Measurements from ENCODE around the gene PRKCE.
A peak's percentile ranks its signal among the peaks of the same experiment; 100 is the strongest.

PRKCE gene

DNA sequence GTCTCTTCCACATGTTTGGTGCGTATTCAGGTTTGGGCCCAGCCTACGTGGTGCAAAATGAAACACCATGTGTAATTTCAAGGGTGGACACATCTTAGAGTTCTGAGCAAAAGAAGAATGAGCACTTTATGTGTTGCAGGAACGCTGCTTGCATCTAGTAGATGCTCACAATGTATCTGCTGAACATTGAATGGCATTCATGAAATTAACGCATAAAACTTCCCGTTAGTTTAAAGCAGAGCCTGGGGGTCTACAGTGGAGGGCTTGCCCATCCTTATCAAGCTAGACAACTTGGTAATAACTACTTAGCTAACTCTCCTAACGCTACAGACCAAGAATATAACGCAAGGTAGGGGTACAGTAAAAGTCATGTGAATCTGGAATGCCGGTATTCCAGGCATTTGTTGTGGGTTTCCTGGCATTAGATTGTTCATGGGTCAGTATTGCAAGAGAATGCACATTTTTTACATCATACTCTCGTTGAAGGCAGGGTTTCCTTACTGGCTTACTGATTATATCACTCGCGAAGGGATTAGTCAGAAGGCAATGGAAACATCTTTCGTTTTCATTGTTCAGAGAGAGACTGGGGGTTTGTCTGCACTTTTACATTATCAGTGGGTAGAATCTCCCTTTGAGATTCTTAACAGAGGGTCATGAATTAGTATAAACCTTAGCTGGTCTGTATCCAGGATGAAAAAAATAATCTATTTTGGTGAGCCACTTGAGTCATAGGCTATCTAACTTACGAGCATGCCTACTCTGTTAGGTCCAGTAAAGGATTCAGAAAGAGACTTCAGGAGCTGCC, 416.2 kb downstream of the PRKCE start:
- no peak for DNase-seq

- DNase-seq: no peak
Measured at GRCh38 chr2:46068636-46069035, 417.2 kb downstream of the PRKCE start.

GRCh38 chr2:46071074-46071473, 419.6 kb downstream of the PRKCE start:
- no peak for DNase-seq

- DNase-seq: no peak
Measured at GRCh38 chr2:46072101-46072820, 420.8 kb downstream of the PRKCE start.

DNA sequence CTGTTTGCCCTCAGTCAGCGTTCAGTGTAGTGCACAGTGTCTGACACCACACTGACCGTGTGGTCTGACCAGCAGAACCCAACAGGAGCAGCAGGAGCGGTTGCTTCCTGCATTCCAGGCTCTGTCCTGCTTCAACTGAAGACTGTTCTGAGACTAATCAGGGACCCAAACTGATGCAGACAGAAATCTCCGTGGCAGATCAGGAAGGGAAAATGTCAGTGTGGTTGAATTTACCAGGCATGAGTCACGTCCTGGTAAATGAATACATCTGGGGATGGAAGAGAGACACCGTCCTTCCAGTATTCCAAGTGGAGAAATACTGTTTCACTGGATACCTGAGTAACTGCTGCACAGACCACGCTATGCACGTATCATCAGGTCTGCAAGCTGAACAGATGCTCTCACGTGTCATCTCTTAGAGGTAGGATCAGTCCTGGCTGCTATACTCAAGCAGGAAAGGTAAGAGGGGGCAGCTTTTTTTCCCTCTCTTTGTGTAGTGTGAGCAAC, 422.1 kb downstream of the PRKCE start:
- DNase-seq: no peak

- DNase-seq: no peak
Measured at GRCh38 chr2:46074501-46074900, 423.0 kb downstream of the PRKCE start.

- DNase-seq: no peak
Measured at GRCh38 chr2:46075848-46076247, 424.4 kb downstream of the PRKCE start.

DNA sequence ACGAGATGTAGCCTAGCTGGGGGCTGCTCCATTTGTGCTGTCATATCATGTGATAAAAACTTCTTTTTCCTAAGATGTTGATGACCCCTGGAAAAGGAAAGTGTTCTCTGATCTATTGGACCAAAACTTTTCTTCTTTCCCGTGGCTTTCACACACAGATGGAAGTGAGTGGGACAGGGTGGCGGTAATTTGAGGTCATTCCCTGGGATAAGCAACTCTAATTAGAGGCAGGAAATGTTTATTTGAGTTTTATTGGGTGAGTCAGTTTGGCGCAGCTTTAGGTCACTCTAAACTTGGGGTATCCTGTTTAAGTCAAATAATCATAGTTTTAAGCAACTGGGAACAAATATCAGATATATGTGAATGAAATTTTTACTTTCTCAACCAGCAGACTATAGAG, 424.8 kb downstream of the PRKCE start:
- no peak for DNase-seq

GRCh38 chr2:46076875-46077274, 425.4 kb downstream of the PRKCE start:
- DNase-seq: no peak

GRCh38 chr2:46077522-46078107, 426.1 kb downstream of the PRKCE start:
- no peak for DNase-seq

DNA sequence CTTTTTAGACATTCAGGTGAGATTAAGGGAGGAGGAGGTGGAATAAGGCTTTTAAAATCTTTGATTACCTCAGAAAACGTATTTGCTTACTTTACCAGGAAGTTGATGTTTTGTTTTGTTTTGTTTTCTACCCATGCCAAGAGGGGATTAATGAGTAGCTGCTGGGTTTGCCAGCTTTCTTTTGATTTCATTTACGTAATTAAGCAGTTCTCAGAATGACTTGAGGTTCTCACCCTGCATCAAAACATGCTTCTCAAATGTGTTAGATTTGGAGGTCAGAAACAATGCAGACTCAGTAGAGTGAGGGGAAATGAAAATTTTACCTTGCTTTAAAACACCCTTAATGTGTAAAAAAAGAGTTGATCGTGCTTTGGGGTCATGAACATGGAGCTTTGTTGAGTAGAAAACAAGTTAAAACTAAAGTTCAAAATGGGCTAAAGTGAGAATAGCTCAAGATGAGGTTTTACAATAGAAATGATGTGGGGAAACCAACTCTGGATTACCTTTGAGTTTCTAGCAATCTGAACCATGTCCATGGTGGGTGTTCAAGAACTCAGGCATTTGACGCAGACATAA, 428.6 kb downstream of the PRKCE start:
- no peak for DNase-seq

DNA sequence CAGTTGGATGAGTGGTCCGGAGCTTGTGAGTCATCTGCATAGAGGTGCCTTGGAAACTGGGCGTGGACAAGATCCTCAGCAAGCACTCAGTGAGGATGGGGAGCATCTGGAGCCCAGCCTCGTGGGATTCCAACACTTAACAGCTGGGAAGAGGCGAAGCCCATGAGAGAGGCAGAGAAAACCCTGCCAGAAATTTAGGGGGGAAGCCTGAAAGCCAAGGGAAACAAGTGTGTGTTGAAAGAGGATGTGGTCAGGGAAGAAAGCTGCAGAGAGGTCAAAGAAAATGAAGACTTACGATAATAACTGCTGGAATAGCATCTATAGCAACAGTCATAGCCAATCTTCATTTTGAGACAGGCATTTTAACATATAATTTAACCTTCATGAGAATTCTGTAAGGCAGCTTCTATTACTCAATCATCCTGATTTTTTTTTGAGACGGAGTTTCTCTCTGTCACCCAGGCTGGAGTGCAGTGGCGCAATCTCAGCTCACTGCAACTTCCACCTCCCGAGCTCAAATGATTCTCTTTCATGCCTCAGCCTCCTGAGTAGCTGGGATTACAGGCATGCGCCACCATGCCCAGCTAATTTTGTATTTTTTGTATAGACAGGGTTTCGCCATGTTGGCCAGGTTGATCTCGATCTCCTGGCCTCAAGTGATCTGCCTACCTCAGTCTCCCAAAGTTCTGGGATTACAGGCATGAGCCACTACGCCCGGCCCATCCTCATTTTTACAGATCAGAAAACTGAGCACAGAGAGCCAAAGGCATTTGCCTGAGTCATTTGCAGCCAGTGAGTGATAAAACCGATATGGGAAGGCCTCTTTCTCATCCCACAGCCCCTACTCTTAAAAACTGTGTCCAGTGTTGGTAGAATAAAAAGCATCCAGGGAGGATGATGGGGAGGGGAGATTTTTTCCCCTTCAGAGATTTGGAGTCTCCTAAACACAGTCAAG, 431.3 kb downstream of the PRKCE start:
- DNase-seq: no peak

DNA sequence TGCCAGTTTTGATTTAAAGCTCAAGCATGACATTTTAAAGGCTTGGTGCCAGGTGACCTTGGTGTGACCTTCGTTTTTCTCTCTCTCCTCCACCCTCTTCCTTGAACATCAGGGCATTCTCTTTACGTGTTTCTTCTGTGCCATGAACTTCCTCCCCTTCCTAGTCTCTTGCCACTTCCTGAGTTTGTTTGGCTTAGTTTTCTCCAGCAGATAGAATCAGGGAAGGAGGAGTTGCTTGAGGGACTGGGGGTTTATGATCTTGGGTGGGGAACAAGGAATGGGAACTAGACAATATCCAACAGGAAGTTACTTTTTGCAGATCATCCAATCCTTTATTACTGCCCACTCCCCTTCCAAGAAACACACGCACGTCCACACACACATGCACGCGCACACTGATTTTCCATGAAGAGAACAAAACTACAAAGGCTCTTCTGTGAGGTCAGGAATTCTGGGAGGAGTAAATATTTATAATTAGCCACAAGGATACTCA, 435.1 kb downstream of the PRKCE start:
- DNase-seq: no peak

DNA sequence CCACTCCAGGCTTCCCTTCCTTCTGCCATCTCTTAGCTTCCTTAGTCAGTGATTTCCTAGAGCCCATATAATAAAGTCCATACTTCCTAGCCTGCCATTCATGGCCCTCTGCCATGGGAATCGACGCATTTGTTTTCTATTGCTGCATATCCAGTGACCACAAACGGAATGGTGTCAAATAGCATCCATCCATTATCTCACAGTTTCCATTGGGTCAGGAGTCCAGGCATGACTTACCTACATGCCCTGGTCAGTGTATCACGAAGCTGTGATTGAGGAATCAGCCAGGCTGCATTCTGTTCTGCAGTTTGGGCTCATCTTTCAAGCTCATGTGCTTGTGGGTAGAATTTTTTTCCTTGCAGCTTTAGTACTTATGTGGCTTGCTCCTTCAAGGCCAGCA, 436.0 kb downstream of the PRKCE start:
- no peak for DNase-seq

DNA sequence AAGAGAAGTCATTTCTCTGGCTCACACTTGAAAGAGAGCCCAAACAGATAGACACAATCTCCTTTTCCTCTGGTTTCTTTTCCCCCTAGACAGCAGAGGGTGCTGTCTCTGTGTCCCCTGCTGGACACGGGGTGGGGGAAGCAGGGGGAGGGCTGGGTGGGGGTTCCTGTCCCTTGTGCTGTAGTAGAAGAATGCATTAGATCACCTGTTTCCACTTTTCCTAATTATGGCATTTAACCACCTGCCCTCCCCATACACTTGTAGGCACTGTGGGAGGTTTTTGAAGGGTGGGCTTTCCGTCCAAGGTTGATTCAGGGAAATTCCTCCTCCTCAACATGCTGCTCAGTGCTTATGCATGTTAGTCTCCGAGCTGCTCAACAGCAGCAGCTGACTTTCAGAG, 439.5 kb downstream of the PRKCE start:
- no peak for DNase-seq

DNA sequence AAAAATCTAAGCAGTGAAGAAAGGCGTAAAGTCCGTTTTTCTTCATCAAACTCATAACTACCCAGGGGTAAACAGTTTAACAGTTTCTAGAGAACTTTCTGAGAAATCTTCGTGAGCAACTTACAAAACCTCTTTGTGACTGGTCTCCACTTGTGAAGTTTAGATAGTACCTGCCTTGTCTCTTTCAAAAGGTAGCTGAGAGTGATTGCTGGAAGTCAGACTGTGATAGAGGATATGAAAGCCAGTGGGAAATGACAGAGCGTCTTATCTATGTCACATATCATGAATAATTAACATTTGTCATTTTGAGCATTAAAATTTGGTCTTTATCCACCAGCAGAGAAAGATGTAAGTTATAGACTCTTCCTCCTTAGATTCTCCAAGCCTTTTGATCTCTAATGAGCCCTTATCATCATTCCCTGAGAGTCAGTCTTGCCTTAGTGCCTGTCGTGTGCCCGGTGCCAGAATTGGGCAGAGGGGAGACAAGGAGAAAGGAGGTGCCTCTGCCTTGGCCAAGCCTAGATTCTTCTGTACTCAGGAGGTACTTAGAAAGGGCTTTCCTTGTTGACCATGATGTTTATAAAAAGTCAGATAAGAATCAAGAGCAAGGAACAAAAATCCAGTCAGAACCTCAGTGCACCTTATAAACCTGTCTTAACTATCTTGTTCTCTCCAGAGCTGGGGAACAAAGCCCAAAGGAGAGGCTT, 440.6 kb downstream of the PRKCE start:
- DNase-seq: no peak

DNA sequence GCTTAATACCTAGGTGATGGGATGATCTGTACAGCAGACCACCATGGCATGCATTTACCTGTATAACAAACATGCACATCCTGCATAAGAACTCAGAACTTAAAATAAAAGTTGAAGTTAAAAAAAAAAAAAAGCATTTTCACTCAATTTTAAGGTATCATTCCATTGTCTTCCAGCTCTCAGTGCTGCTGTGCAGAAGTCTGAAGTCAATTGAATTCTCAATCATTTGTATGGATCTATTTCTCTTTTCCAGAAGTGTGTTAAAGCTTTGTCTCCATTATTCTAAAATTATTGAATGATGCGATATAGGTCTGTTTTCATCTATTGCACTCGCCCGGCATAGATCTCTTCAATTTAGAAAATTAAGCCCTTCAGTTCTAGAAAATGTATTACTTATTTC, 443.2 kb downstream of the PRKCE start:
- no peak for DNase-seq

DNA sequence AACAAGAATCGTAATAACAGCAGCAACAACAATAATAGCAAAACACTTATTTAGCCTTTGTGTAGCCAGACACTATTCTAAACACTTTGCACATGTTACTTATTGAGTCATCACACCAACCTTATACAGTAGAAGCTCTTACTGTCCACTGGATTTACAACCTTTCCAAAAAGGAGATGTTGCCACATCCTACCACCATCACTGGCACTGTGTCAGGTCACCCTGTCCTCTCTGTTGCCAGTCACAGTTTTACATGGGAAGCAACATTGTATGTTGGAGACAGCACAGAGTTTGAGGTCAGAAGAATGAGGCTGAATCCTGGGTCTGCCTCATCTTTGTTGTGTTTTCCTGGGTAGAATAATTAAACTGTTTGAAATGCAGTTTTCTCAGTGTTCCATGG, 444.4 kb downstream of the PRKCE start:
- no peak for DNase-seq

DNA sequence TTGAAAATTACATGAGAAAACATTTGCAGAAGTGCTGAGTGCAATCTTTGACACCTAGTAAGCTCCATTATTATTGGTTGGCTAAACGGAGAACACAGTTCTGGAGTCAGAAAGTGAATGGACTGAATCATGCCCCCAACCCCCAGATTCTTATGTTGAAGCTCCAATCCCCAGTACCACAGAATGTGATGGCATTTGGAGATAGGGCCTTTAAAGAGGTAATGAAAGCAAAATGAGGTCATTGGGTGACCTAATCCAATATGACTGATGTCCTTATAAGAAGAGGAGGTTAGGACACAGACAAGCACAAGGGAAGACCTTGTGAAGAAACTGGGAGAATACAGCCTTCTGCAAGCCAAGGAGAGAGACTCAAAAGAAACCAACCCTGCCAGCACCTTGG, 444.8 kb downstream of the PRKCE start:
- no peak for DNase-seq

DNA sequence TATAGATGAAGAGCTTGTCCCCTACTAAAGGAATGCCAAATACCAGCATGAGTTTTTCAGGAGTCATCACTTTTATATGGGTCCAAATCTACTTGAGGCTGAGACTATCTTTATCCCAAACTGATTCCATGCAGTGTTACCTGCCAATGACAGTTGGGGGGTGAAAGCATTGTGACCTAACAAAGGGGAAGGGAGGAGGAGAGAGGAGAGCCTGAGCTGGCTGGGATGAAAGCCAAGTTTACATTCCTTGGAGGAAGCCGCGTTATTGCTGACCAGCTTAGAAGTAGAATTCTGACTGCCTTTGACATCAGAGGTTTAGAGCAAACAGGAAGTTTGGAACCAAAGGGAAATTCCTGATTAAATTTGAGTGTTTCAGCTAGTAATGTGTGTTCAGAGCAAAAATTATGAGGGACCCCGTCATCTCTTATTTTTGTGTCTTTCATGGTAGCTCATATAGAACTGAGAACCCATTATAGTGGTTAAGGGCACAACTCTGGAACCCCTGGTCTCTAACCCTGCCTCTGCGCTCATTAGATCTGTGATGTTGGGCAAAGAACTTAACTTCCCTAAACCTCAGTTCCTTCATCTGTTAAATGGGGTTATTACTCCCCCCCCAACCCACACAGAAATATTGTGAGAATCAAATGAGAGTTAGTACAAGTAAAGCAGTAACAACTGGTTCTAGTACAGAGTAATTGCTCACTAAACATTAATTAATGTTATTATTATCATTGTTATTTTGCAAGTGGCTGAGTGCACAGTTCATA, 446.4 kb downstream of the PRKCE start:
- DNase-seq: no peak

DNA sequence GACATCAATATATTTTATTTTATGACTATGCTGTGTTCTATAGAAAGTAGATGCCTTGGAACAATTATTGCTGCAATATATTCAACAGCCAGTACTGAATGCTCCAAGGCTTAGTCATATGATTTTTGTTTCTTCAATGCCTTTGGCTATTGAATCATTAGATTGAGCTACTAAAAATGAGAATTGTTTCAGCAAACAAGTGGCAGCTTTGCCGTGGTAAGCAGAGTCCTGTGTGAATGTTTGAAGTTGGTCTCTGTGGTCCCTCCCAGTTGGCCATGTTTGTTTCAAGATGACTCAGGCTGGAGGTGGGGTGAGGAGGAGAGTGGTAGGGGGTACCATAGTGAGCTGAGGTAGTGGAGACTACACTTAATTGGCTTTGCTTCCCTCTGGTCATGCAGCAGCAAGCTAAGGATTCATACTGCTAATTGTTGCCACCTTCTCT, 447.2 kb downstream of the PRKCE start:
- peak; percentile 5 for DNase-seq

Data from stimulated activated CD4-positive, alpha-beta T cell treated with anti-CD3 and anti-CD28 coated beads, Interleukin-15, amount 100 ng/mL, for 24 hours (primary cell).